ES-I3 (cell line): ENCODE data around the gene POLA1.

Experiments used
- H3K36me3 ChIP-seq: 2 replicates; pipeline ENCODE4 v1.6.1; 2013; ENCODE audit warnings: mild to moderate bottlenecking, low read length, control low read depth, moderate library complexity; ENCODE audit not compliant: insufficient read depth
- H3K4me1 ChIP-seq: 2 replicates; pipeline ENCODE4 v1.6.1; 2013; ENCODE audit warnings: mild to moderate bottlenecking, control low read depth, low read length; ENCODE audit not compliant: insufficient read depth
- H3K9ac ChIP-seq: 2 replicates; pipeline ENCODE4 v1.6.1; 2013; ENCODE audit warnings: low read depth, mild to moderate bottlenecking, low read length, moderate library complexity
- H3K9me3 ChIP-seq: 2 replicates; pipeline ENCODE4 v1.6.1; 2013; ENCODE audit warnings: mild to moderate bottlenecking, low read length, moderate library complexity; ENCODE audit not compliant: control insufficient read depth, insufficient read depth

The POLA1 gene

GRCh38 chrX:25011589-25012432 is 318.1 kb downstream of the POLA1 start:
- Histone ChIP-seq H3K9me3 (no peaks in the 10 kb centered on the region), H3K9ac (no peak overlapping the region), H3K4me1 (peaks cover 20% of the 10 kb centered on the region), H3K36me3 (no peaks in the 10 kb centered on the region)

DNA sequence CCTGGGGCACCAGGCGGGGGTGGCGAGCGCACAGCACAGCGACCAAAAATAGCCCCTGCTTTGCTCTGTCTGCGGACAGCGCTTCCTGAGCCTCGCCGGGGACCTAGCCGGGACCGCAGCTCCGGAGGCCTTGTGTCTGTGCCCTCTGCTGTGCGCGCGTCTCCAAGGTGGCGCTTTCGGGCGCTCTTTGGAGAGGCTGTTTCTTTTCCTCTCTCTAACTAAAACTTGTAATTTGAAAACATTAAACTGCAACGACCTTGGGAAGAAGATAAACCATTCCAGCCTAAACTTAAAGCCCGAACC is 318.7 kb downstream of the POLA1 start:
- Histone ChIP-seq H3K9ac (no peak overlapping the region), H3K4me1 (peaks cover 20% of the 10 kb centered on the region), H3K36me3 (no peaks in the 10 kb centered on the region), H3K9me3 (no peaks in the 10 kb centered on the region)

DNA sequence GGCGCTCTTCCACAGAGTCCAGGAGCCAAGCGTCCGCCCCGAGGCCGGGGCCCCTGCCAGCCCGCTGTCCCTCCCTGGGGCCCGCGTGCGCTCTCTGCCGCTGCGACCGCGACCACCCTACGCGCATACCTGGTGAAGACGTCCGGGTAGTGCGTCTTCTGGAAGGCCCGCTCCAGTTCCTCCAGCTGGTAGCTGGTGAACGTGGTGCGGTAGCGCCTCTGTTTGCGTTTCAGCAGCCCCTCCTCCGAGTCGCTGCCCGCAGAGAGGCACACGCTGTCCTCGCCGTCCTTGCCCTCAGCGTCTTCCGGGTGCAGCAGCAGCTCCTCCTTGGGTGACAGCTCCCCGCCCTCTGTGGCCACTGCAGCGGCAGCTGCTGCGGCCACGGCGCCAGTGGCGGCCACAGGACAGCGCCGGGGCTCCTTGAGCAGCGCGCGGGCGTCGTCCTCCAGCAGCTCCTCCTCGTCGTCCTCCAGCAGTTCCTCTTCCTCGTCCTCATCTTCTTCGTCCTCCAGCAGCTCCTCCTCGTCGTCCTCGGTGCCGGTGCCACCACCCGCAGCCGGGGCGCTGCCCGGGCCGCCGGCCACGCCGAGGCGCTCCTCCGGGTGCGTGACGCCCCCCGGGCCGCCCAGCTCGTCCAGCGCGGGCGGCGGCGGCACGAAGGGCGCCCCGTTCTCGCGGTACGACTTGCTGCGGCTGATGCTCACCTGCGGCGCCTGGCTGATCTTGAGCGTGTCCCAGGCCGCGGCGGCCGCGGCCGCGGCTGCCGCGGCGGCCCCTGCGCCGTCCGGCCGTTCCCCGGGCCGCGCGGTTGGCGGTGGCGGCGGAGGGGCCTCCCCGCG is 319.3 kb downstream of the POLA1 start:
- H3K9me3 ChIP-seq = no peaks in the 10 kb centered on the region
- peaks cover 20% of the 10 kb centered on the region for H3K4me1 ChIP-seq
- no peak overlapping the region; the same call in 1 of the 2 replicates for H3K9ac ChIP-seq
- no peaks in the 10 kb centered on the region for H3K36me3 ChIP-seq

GRCh38 chrX:25013632-25014365 is 320.1 kb downstream of the POLA1 start:
- no peaks in the 10 kb centered on the region for H3K36me3 ChIP-seq
- no peaks in the 10 kb centered on the region for H3K9me3 ChIP-seq
- peaks cover 20% of the 10 kb centered on the region for H3K4me1 ChIP-seq
- H3K9ac ChIP-seq = no peak overlapping the region; the same call in 1 of the 2 replicates

DNA sequence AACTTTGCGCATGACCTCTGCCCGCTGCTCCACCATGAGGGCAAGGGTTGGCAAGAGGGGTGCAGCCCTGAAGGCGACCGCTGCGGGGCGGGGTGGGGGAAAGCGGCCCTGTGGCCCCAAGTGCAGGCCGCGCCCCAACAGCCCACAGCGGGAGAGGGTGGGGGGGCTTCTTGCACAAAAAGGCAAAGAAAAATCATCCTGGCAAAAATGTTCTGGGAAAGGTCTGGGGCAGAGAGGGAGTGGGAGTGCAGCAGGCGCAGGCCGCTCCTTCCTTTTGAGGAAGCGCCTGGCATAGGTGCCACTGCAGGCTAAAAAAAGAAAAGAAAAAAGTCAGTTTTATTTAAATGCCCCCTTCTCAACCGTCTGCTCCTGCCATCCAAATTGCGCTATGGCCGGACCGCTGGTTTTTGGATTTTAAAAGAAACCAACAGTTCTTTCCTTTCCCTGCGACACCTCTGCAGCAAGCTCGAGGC is 320.7 kb downstream of the POLA1 start:
- Histone ChIP-seq H3K9ac (no peak overlapping the region), H3K4me1 (peaks cover 15% of the 10 kb centered on the region), H3K36me3 (no peaks in the 10 kb centered on the region), H3K9me3 (no peaks in the 10 kb centered on the region)

- Histone ChIP-seq H3K9ac (peak within 1 kb of the TSS; percentile 35; the same call in 1 of the 2 replicates), H3K4me1 (peaks cover 7% of the 10 kb centered on the region), H3K9me3 (no peaks in the 10 kb centered on the region), H3K36me3 (no peaks in the 10 kb centered on the region)
Measured at GRCh38 chrX:25015486-25016360, 322.0 kb downstream of the POLA1 start, which contains the start of gene ARX. Gene ARX, minus strand, starts transcription at chrX:25015965. Its CDS starts 228 bp downstream, at chrX:25015737.

DNA sequence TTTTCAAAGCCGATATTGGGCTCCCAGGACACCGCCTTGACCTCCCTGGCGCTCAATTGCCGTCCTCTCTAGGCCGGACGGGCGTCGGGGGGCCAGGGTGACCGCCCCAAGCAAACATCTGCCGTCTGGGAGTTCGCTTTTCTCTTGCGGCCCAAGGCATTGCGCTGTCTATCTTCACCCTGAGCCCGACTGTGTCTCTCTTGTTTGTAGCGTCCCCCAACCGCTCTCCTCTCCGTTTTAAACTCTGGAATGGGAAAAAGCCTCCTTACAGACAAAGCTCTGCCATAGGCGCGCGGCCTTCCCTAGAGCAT is 322.6 kb downstream of the POLA1 start:
- Histone ChIP-seq H3K9ac (peak overlapping the region; percentile 32; the same call in 1 of the 2 replicates), H3K4me1 (peaks cover 3% of the 10 kb centered on the region), H3K9me3 (no peaks in the 10 kb centered on the region), H3K36me3 (no peaks in the 10 kb centered on the region)

- H3K9ac ChIP-seq = peak overlapping the region; percentile 32; the same call in 1 of the 2 replicates
- H3K36me3 ChIP-seq = no peaks in the 10 kb centered on the region
- H3K9me3 ChIP-seq = no peaks in the 10 kb centered on the region
- peaks cover 3% of the 10 kb centered on the region; the same call in 1 of the 2 replicates for H3K4me1 ChIP-seq
Measured at GRCh38 chrX:25016938-25017598, 323.4 kb downstream of the POLA1 start.

GRCh38 chrX:25017667-25018247 is 324.0 kb downstream of the POLA1 start:
- peak overlapping the region; percentile 14; the same call in 1 of the 2 replicates for H3K9ac ChIP-seq
- H3K4me1 ChIP-seq = peaks cover 3% of the 10 kb centered on the region
- no peaks in the 10 kb centered on the region for H3K36me3 ChIP-seq
- no peaks in the 10 kb centered on the region for H3K9me3 ChIP-seq

- no peaks in the 10 kb centered on the region for H3K36me3 ChIP-seq
- H3K9ac ChIP-seq = no peak overlapping the region
- peaks cover 3% of the 10 kb centered on the region for H3K4me1 ChIP-seq
- H3K9me3 ChIP-seq = no peaks in the 10 kb centered on the region
Measured at GRCh38 chrX:25018682-25019081, 325.0 kb downstream of the POLA1 start.

GRCh38 chrX:25019707-25020390 is 326.1 kb downstream of the POLA1 start:
- Histone ChIP-seq H3K4me1 (no peaks in the 10 kb centered on the region; the same call in none of the 2 replicates), H3K9me3 (no peaks in the 10 kb centered on the region), H3K9ac (peak overlapping the region; percentile 41; the same call in 1 of the 2 replicates), H3K36me3 (no peaks in the 10 kb centered on the region)

GRCh38 chrX:25020391-25020904 is 326.7 kb downstream of the POLA1 start:
- no peaks in the 10 kb centered on the region; the same call in none of the 2 replicates for H3K4me1 ChIP-seq

More at GRCh38 chrX:25020391-25020904, 326.7 kb downstream of the POLA1 start:
- no peaks in the 10 kb centered on the region for H3K36me3 ChIP-seq
- peak overlapping the region; percentile 41; the same call in 1 of the 2 replicates for H3K9ac ChIP-seq
- no peaks in the 10 kb centered on the region for H3K9me3 ChIP-seq
